Medulla oblongata (tissue), 1 donor: ENCODE data around the gene SPATA3.

ENCODE experiments used
- DNase-seq: peaks from one replicate; pipeline ENCODE4 v3.0.0-alpha.2; 2015; ENCODE audit errors: extremely low spot score

SPATA3 gene

GRCh38 chr2:231049286-231050017 lies 53.5 kb downstream of the SPATA3 start:
- no peak for DNase-seq

DNA sequence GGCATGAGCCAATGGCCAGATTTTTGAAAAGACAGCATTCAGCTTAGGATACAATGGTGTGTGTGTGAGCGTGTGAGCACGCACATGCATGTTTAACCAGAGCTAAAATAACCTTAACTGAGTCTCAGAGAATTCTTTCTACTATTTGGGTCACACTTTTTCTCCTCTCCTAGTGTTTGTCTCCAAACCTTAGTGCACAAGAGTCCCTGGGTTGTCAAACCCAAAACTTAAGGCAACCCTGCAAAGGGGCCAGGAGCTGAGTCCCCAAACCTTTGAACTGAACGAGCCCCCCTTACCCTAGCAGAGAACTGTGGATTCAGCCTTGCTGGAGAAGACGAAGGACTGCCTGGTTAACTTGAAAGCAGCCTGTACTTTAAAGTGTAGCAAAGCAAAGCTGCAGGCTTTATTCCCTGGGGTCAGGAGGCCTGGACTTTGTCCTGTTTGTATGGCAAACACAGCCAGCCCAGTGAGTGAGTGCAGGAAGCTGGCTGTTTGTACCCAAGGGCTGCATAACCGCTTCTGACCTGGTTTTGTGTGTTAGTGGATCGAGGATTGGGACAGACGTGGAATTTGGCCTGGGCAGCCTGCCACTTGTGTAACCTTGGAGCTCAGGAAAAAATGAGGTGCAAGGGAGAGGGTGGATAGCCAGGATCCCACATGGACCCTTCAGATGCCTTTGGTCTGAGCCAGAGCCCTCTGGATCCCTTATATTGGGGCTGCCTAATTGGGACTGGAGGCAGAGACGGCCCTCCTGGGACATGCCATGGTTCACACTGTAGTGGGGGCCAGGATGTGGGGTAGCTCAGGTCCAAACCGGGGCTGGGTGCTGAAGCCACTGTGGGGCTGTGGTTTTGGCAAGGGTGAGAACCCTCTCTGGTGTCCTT lies 54.3 kb downstream of the SPATA3 start:
- peak; percentile 55 for DNase-seq

DNA sequence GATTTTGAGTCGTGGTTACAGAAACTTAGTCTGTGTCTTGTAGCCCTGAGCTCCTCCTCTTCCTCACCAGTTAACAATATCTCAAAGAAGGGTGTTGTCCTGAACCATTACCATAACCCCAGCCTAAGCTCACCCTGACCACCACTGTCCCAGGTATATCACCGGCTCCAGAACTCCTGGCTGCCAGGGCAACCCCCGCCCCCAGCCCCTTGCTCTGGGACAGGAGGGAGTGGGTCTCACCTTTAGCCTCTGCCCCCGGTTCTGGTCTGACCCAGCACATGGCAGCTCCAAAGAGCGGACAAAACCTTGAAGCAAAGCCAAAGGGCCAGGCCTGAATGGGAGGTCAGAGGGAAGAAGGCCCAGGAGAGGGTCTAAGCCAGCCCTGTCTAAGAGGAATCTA lies 55.2 kb downstream of the SPATA3 start:
- no peak for DNase-seq

GRCh38 chr2:231052494-231053451 lies 56.9 kb downstream of the SPATA3 start:
- peak; percentile 91 for DNase-seq

GRCh38 chr2:231053846-231054245 lies 57.9 kb downstream of the SPATA3 start:
- no peak for DNase-seq

- DNase-seq = peak; percentile 95
These were observed 60.8 kb downstream of the SPATA3 start, which contains the start of gene PSMD1 for GRCh38 chr2:231056453-231057416. TSS of gene PSMD1 (plus strand) at chr2:231056867. CDS start at chr2:231057026, 159 bp downstream.

DNA sequence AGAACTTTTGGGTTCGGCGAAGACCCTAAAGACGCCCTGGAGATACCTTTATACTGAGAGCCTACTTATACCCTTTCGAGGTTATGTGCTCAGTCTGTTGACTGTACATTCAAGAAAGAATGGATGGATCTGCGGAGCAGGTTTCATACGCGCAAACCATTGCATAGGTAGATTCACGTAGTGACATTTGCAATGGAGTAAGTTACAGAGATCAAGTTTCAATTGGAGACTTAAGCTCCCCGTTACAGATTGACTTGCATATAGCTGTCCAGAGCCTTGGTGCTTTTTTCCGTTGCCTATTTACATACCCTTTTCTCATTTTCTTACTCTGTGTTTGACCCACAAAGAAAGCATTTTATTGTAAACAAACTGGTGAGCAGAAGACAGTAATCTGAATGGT lies 61.7 kb downstream of the SPATA3 start:
- DNase-seq = no peak
